Ovary (tissue), 9 donors: ENCODE measurements around the gene GFRA1. TPM values are rescaled to one million over a fixed set of nuclear protein-coding genes. Genes with fewer than 3 reads are reported as not detected.

Experiments
- DNase-seq, 5 donors: peaks; one replicate each; pipeline ENCODE4 v3.0.0-alpha.2; 2019 to 2020
- H3K27ac ChIP-seq, 2 donors: fragments of 200-600 bp; one replicate each; pipeline versions ENCODE4 v1.5.1 to v1.8.0; 2019 to 2022
- H3K27me3 ChIP-seq: fragments of 200-600 bp; one replicate; pipeline ENCODE4 v1.8.0; 2022
- H3K36me3 ChIP-seq: fragments of 200-600 bp; sonication (generic); one replicate; pipeline ENCODE4 v1.5.1; 2019
- H3K4me1 ChIP-seq: one replicate; pipeline ENCODE4 v1.8.1; 2013; ENCODE audit warnings: mild to moderate bottlenecking, moderate library complexity; ENCODE audit not compliant: insufficient read depth
- H3K4me3 ChIP-seq: fragments of 200-600 bp; sonication (generic); one replicate; pipeline ENCODE4 v1.5.1; 2017
- H3K9me3 ChIP-seq, 2 donors: fragments of 200-600 bp in 1 of 2; sonication (generic) in 1 of 2; one replicate each; pipeline versions ENCODE4 v1.5.1 to v1.8.1; 2013 to 2019; ENCODE audit warnings: mild to moderate bottlenecking in 1 of 2, moderate library complexity in 1 of 2
- EP300 ChIP-seq: sonication (generic); formaldehyde crosslinking; IDR thresholded peaks from one replicate; pipeline ENCODE4 v1.6.1; 2017; ENCODE audit warnings: antibody characterized with exemption
- POLR2A ChIP-seq: fragments of 450-650 bp; IDR thresholded peaks from one replicate; pipeline ENCODE4 v1.6.1; 2017; ENCODE audit warnings: antibody characterized with exemption, mild to moderate bottlenecking, moderate library complexity
- WGBS, 3 donors: extraction: QIAGEN DNeasy Blood & Tissue Kit in 1 of 3; methylation state at CpG; one replicate each; pipeline versions ENCODE4 v1.1.5 to v1.1.7; 2013 to 2017; 5-methylcytosine and 5-hydroxymethylcytosine counted together
- intact Hi-C, 4 donors: fragments of 100-400 bp; cut with DNase I; formaldehyde crosslinking; loops; one replicate each; pipeline versions ENCODE4 v1.11.0 to v1.15.1; 2022 to 2023
- polyA plus RNA-seq, 2 donors: library from polyadenylated mRNA; stranded (reverse); fragments of 200-250 nt in 1 of 2; fragments of 350-450 nt in 1 of 2; fragmentation: Illumina TruSeq in 1 of 2; extraction: RNeasy Lipid Tissue Mini Kit (QIAGEN cat#74804) in 1 of 2; gene quantifications; one replicate each; pipeline ENCODE4 v1.2.3, GENCODE V29; 2013 to 2014
- total RNA-seq, 7 donors: library from RNA; depleted of rRNA in 2 of 7; stranded (reverse); fragments of >200 nt in 2 of 7; fragmentation: NEBNext Ultra II Directional in 3 of 7; extraction: Animal tissue kit (Norgen Biotek cat#: 25700) in 3 of 7; gene quantifications; one replicate each; pipeline versions ENCODE4 v1.1.0 to v1.2.4, GENCODE V29; 2016 to 2023
- TF ChIP-seq, protein P1 (sequence below), 3 donors: fragments of 450-650 bp in 2 of 3; fragments of 200-600 bp in 1 of 3; IDR thresholded peaks; one replicate each; pipeline versions ENCODE4 v1.5.1 to v1.8.0; 2016 to 2022; ENCODE audit warnings: antibody characterized with exemption in 3 of 3, mild to moderate bottlenecking in 1 of 3
- donor health status: DM: no; HTN: no; CAD: no; lungs with moderate emphysema.
- donor health status: DM: no; HTN: no; CAD: no.
- donor health status: Bipolar disorder and iron deficiency.
- donor health status: DM: yes; HTN: yes; CAD: no.
- donor health status: DM: no; HTN: no; CAD: no.
- donor health status: DM: yes; HTN: yes; CAD: no.

GFRA1 gene
- total and polyA plus RNA-seq, 9 donors = 3.1 to 28.4 (median 11.8) TPM

DNA sequence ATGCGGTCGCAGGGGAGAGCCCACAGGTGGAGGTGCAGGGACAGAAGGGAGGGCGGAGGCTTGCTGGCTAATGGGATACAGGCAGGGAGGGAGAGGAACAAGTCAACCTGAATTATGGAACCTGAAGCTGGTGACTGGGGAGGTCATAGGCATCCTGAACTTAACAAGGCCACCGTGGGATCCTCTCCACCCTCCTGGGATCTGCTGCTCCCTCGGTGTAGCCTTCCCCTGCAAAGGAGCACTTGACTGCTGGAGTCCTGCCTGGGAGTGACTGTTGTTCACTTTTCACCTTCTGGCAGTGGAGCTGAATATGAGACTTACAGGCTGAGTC lies 223.1 kb downstream of the GFRA1 start:
- Histone ChIP-seq H3K27ac (no peak overlapping the region), H3K9me3 (no peaks in the 10 kb centered on the region), H3K4me1 (no peaks in the 10 kb centered on the region), H3K36me3 (no peaks in the 10 kb centered on the region), H3K27me3 (no peaks in the 10 kb centered on the region), H3K4me3 (no peak overlapping the region)
- intact Hi-C loops = no loop called here
- no peak for DNase-seq
- WGBS, 3 donors = 78 to 91% (median 90%) methylated on average over 5 of the region's 5 CpGs
- TF ChIP-seq EP300 (no peak), POLR2A (no peak)
- TF ChIP-seq, protein P1, sequence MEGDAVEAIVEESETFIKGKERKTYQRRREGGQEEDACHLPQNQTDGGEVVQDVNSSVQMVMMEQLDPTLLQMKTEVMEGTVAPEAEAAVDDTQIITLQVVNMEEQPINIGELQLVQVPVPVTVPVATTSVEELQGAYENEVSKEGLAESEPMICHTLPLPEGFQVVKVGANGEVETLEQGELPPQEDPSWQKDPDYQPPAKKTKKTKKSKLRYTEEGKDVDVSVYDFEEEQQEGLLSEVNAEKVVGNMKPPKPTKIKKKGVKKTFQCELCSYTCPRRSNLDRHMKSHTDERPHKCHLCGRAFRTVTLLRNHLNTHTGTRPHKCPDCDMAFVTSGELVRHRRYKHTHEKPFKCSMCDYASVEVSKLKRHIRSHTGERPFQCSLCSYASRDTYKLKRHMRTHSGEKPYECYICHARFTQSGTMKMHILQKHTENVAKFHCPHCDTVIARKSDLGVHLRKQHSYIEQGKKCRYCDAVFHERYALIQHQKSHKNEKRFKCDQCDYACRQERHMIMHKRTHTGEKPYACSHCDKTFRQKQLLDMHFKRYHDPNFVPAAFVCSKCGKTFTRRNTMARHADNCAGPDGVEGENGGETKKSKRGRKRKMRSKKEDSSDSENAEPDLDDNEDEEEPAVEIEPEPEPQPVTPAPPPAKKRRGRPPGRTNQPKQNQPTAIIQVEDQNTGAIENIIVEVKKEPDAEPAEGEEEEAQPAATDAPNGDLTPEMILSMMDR (IDR thresholded peaks at IDR 0.05) = no peak

DNA sequence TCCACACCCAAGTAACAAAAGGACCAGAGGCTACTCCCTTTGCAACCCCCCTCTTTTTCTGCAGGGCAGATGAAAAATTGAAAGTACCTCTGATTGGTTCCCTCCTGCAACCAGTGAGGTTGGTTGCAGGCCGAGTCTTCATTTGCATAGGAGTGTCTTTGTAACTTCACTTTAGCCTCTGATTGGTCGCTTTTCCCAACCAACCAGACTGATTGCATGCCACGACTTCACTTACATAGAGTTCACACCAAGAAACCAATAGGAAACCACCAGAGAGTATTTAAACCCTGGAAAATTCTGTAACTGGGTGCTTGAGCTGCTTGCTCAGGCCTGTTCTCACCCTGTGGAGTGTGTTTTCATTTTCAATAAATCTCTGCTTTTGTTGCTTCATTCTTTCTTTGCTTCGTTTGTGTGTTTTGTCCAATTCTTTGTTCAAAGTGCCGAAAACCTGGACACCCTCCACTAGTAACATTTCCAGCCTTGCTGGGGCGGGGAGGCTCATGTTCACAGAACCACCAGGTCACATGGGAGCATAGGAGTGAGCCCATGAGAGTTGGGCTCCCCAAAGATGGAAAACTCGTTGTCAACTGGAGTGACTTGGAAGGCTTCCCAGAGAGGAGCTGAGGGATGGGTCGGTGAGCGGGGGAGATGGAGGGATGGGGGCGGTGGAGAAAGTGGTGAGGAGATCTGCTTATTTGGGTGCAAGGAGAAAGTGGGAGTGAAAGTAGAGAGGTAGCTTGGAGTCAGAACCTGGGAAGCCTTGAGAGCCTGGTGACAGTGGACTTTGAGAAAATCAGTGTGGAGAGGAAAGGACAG lies 223.6 kb downstream of the GFRA1 start:
- Histone ChIP-seq H3K4me1 (peaks cover 4% of the 10 kb centered on the region), H3K36me3 (no peaks in the 10 kb centered on the region), H3K27ac (no peak overlapping the region), H3K27me3 (no peaks in the 10 kb centered on the region), H3K9me3 (no peaks in the 10 kb centered on the region), H3K4me3 (no peak overlapping the region)
- intact Hi-C loops = no loop called here
- no peak for DNase-seq
- WGBS, 3 donors = 50 to 54% (median 51%) methylated on average over 10 of the region's 10 CpGs
- TF ChIP-seq, protein P1 (IDR thresholded peaks at IDR 0.05) = no peak
- TF ChIP-seq EP300 = no peak
- TF ChIP-seq POLR2A = no peak

DNA sequence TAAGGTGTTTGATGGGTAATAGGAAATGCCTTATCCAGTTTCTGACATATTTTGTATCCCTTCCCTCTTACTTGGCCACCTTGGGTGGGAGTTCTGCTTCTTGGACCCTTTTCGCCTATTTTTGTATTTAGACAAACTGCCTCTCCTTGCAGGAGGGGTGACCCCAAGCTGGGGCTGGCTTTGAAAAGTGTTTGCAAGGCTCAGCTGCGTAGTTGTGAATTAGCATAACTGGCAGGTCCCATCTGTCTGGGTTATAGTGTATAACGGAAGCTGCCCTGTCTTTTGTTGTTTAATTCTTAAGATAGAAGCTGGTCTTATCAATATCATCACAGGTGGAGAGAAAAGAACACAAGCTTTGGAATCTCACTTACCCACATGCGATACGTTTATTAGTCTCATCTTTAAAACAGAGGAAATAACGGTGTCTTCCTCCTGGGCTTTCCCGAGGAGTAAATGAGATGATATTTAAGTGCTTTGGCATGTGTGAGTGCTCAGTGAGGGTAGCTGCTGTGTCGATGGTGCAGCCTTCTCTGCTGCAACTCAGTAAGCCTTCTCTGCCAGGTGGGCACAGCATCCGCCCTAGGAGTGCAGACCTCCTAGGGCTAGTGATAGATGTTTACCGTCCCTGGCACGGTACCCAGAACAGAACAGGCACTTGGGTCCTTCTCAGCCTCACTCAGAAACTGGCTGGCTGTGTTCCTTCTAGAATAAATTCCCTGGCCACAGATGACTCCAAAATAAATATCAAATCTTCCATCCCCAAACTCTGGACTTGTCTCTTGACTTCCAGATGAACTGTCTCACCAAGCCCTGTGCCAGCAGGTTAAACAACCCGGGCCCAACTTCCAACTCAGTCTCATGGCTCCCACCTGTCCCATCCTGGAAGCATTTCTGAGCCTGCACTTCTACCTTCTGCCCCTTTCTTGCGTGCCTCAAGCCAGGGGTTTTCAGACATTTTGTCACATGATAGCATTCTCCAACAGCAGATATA lies 227.3 kb downstream of the GFRA1 start:
- intact Hi-C loops = no loop called here
- no peak for DNase-seq
- no peaks in the 10 kb centered on the region for H3K27me3 ChIP-seq
- no peak overlapping the region for H3K27ac ChIP-seq
- TF ChIP-seq EP300 (no peak), POLR2A (no peak)
- TF ChIP-seq, protein P1 (IDR thresholded peaks at IDR 0.05) = no peak
- H3K36me3 ChIP-seq = no peaks in the 10 kb centered on the region
- peaks cover 4% of the 10 kb centered on the region for H3K4me1 ChIP-seq
- WGBS, 3 donors = 54 to 73% (median 61%) methylated on average over 13 of the region's 13 CpGs
- no peak overlapping the region for H3K4me3 ChIP-seq
- no peaks in the 10 kb centered on the region for H3K9me3 ChIP-seq

DNA sequence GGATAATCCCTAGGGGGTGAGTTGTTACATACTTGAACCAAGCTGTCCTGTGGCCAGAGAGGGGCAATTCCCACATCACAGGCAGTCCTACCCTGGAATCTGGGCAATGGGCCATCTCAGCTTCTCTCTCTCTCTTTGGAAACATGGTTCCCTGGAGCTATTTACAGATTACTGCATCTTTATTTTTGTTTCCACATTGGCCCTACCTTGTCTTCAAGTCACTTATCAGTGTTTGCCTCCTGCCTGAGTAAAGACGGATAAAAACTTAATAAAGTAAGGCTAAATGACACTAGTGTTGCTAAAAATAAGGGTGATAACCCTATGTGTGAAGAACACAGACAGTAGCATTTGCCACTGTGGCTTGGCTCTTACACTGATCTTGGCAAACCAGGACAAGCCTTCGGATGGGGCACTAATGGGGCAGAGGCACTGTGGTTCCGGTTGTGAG lies 228.2 kb downstream of the GFRA1 start:
- no peaks in the 10 kb centered on the region for H3K27me3 ChIP-seq
- TF ChIP-seq, protein P1 (IDR thresholded peaks at IDR 0.05) = no peak
- no peak for TF ChIP-seq POLR2A
- H3K4me3 ChIP-seq = no peak overlapping the region
- H3K27ac ChIP-seq = no peak overlapping the region
- H3K36me3 ChIP-seq = no peaks in the 10 kb centered on the region
- intact Hi-C loops = no loop called here
- no peaks in the 10 kb centered on the region for H3K9me3 ChIP-seq
- WGBS, 3 donors = 23 to 50% (median 26%) methylated on average over 3 of the region's 3 CpGs
- no peak for DNase-seq
- H3K4me1 ChIP-seq = peaks cover 4% of the 10 kb centered on the region
